ENCODE data around the gene ATP5F1D. TPM values are rescaled to one million over a fixed set of nuclear protein-coding genes. Genes with fewer than 3 reads are reported as not detected.

The ATP5F1D gene
- total and polyA plus RNA-seq, 2 of the 8 experiments (the other 6 are each of a cell fraction or from before 2014, with no cell fraction given): 174 to 249 TPM

DNA sequence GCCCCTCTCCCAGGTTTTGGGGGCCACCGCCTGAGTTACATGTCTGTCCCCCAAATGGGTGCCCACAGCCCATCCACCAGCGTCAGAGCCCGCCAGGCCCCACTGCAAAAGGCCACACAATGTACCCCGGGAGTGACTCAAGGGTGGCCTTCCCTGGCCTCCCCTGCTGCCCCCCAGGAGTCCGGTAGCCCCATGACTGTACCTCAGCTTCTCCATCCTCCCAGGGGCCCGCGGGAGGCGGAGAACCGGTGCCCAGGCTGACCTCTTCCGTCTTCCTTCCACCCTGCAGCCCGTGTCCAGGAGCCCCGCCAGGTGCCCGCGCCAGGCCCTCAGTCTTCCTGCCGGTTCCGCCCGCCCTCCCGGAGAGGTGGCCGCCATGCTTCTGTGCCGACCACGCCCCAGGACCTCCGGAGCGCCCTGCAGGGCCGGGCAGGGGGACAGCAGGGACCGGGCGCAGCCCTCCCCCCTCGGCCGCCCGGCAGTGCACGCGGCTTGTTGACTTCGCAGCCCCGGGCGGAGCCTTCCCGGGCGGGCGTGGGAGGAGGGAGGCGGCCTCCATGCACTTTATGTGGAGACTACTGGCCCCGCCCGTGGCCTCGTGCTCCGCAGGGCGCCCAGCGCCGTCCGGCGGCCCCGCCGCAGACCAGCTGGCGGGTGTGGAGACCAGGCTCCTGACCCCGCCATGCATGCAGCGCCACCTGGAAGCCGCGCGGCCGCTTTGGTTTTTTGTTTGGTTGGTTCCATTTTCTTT is 14.1 kb upstream of the ATP5F1D start:
- ChIA-PET POLR2A (ENCODE audit: partially characterized antibody) (interaction anchor here (1.4 to 2.4 kb wide), 8 partner anchors 10 to 291 kb away, joined by 3 to 16 read pairs (median 5); partner anchors contain the start of gene CIRBP), CTCF (ENCODE audit: partially characterized antibody) (no interaction called here)
- H4K20me1 ChIP-seq (replicated peaks in 1 of 2; ENCODE audit: control insufficient read depth in 1 of 2, insufficient read depth in 2 of 2, low read length in 2 of 2): peaks cover 8 to 15% of the 10 kb centered on the region in 2 experiments
- no peaks in the 10 kb centered on the region for H3K23me2 ChIP-seq (ENCODE audit: low read depth, low read length)
- WGBS, 2 experiments (ENCODE audit: extremely low coverage in 1 of 2, insufficient coverage in 1 of 2, insufficient read length in 1 of 2, insufficient replicate concordance in 2 of 2, low coverage in 1 of 2, low lambda C conversion rate in 2 of 2, missing lambda C conversion rate in 1 of 2): 90% methylated on average over 26 of the region's 56 CpGs; no CpG with 5 or more reads in 1 of the 2 experiments
- no peak overlapping the region for H2AK5ac ChIP-seq (ENCODE audit: low read depth, low read length)
- H3K36me3 ChIP-seq (ENCODE audit: control insufficient read depth in 2 of 4, insufficient read depth in 4 of 4, low read length in 3 of 4): peaks cover 2 to 66% (median 3%) of the 10 kb centered on the region in 4 experiments; a peak in 5 of 8 replicates
- no peak overlapping the region for H2BK12ac ChIP-seq (ENCODE audit: low read depth, low read length)
- H3K4ac ChIP-seq (replicated peaks; ENCODE audit: insufficient read length, low read depth, low read length): no peak overlapping the region
- H3K79me2 ChIP-seq (ENCODE audit: control insufficient read depth in 1 of 2, insufficient read depth in 2 of 2, low read length in 2 of 2): no peaks in the 10 kb centered on the region
- H3K27me3 ChIP-seq (replicated peaks in 1 of 4; ENCODE audit: control insufficient read depth in 3 of 4, extremely low read depth in 1 of 4, insufficient read depth in 3 of 4, low read length in 3 of 4): no peaks in the 10 kb centered on the region
- no peak overlapping the region for H3K27ac ChIP-seq (ENCODE audit: low read depth, low read length)
- H2BK20ac ChIP-seq (ENCODE audit: low read length): no peak overlapping the region
- no peak for TF ChIP-seq BCL11A (IDR thresholded peaks at IDR 0.05; ENCODE audit: low read depth in 2 of 2, low read length in 2 of 2)
- 0 out of 2 replicates have a peak, but pooled peaks have one; percentile 27 for TF ChIP-seq GABPA (IDR thresholded peaks at IDR 0.05; ENCODE audit: borderline replicate concordance, insufficient read depth, low read length)
- H3K23ac ChIP-seq (ENCODE audit: insufficient read length): no peak overlapping the region
- no peaks in the 10 kb centered on the region; the same call in 1 of the 2 replicates for H3K79me1 ChIP-seq (ENCODE audit: low read depth, low read length)
- H3K4me1 ChIP-seq (replicated peaks in 1 of 4; ENCODE audit: control insufficient read depth in 3 of 4, insufficient read depth in 4 of 4, low read length in 3 of 4): peaks cover 0 to 2% (median 0%) of the 10 kb centered on the region in 4 experiments; a peak in 3 of 7 replicates
- H4K8ac ChIP-seq (ENCODE audit: extremely low read depth, insufficient read depth, low read length): peak overlapping the region; percentile 35; the same call in 1 of the 2 replicates
- H3K4me3 ChIP-seq (ENCODE audit: extremely low read depth in 1 of 4, insufficient read depth in 2 of 4, low read depth in 3 of 4, low read length in 4 of 4): no peak overlapping the region
- no peaks in the 10 kb centered on the region for H3K9me3 ChIP-seq (ENCODE audit: insufficient read depth in 2 of 2, low read depth in 1 of 2, low read length in 1 of 2)
- no peak overlapping the region for H2BK15ac ChIP-seq (ENCODE audit: low read length)
- no peak overlapping the region for H3K18ac ChIP-seq (ENCODE audit: extremely low read depth, low read length)
- DNase-seq (ENCODE audit: low read depth in 1 of 2, low spot score in 2 of 2) (peak in 1 of 2 experiments; percentile 57), FAIRE-seq (no peak)
- no peak overlapping the region for H2BK5ac ChIP-seq (ENCODE audit: low read depth, low read length)
- H3K4me2 ChIP-seq (ENCODE audit: insufficient read depth in 1 of 2, low read depth in 2 of 2, low read length in 2 of 2): no peak overlapping the region
- no peak overlapping the region for H3K14ac ChIP-seq (ENCODE audit: insufficient read length)
- no peak overlapping the region for H2BK120ac ChIP-seq (replicated peaks; ENCODE audit: low read depth, low read length)
- no peak overlapping the region for H3K9ac ChIP-seq (replicated peaks in 1 of 4; ENCODE audit: extremely low read depth in 1 of 4, low read depth in 3 of 4, low read length in 3 of 4)
- no peak overlapping the region for H4K5ac ChIP-seq (ENCODE audit: insufficient read length, low read depth, low read length)
- no peak overlapping the region for H3K56ac ChIP-seq (replicated peaks; ENCODE audit: insufficient read length, low read depth, low read length)
- no peak overlapping the region for H2AFZ ChIP-seq (ENCODE audit: low read length)
- no peak overlapping the region for H4K91ac ChIP-seq (replicated peaks; ENCODE audit: insufficient read length, low read length)

All from H1 (cell line).